RWPE2 (cell line): Measurements from ENCODE around the gene SULT2B1.

ENCODE experiments used
- ATAC-seq: fragments of 200-7000 bp; cut with Tn5 transposase; 3 replicates; pipeline ENCODE4 v1.9.1; 2021; ENCODE audit warnings: low read depth
- DNase-seq: peaks from one replicate; pipeline ENCODE4 v3.0.0-alpha.2; 2020; ENCODE audit warnings: low spot score
- H3K27ac ChIP-seq: fragments of 450-650 bp; 2 replicates; pipeline ENCODE4 v1.5.1; 2017; ENCODE audit warnings: mild to moderate bottlenecking; ENCODE audit not compliant: poor library complexity, severe bottlenecking
- H3K27me3 ChIP-seq: fragments of 250-450 bp; sonication (Bioruptor Pico); 2 replicates; pipeline ENCODE4 v1.5.1; 2021; ENCODE audit warnings: mild to moderate bottlenecking, moderate library complexity; ENCODE audit not compliant: insufficient read depth, poor library complexity, severe bottlenecking
- H3K36me3 ChIP-seq: fragments of 250-450 bp; sonication (Bioruptor Pico); 2 replicates; pipeline ENCODE4 v1.5.1; 2020; ENCODE audit warnings: low read depth, mild to moderate bottlenecking, moderate library complexity
- H3K4me1 ChIP-seq: fragments of 250-450 bp; sonication (Bioruptor Pico); 2 replicates; pipeline ENCODE4 v1.5.1; 2021; ENCODE audit warnings: mild to moderate bottlenecking, moderate library complexity; ENCODE audit not compliant: insufficient read depth, poor library complexity, severe bottlenecking
- H3K4me3 ChIP-seq: fragments of 250-450 bp; sonication (Bioruptor Pico); 2 replicates; pipeline ENCODE4 v1.5.1; 2021; ENCODE audit warnings: mild to moderate bottlenecking, moderate library complexity; ENCODE audit not compliant: severe bottlenecking
- H3K9me3 ChIP-seq: fragments of 250-450 bp; sonication (Bioruptor Pico); 2 replicates; pipeline ENCODE4 v1.5.1; 2021; ENCODE audit warnings: mild to moderate bottlenecking, moderate library complexity; ENCODE audit not compliant: severe bottlenecking
- CTCF ChIP-seq: fragments of 450-650 bp; IDR thresholded peaks from one replicate; pipeline ENCODE4 v1.5.1; 2017; ENCODE audit warnings: mild to moderate bottlenecking, moderate library complexity; ENCODE audit not compliant: poor library complexity, severe bottlenecking

Gene SULT2B1

GRCh38 chr19:48549380-48549779 is 2.6 kb upstream of the SULT2B1 start:
- TF ChIP-seq CTCF, result no peak
- H3K27me3 ChIP-seq, result no peaks in the 10 kb centered on the region
- no peak overlapping the region for H3K4me3 ChIP-seq

GRCh38 chr19:48552406-48553322 is 692 bp downstream of the SULT2B1 start:
- no peaks in the 10 kb centered on the region for H3K9me3 ChIP-seq
- no peaks in the 10 kb centered on the region for H3K36me3 ChIP-seq
- H3K27me3 ChIP-seq, result no peaks in the 10 kb centered on the region
- H3K4me3 ChIP-seq, result no peak overlapping the region
- TF ChIP-seq CTCF, result no peak
- DNase-seq (no peak), ATAC-seq (no peak)
- H3K4me1 ChIP-seq, result peaks cover 17% of the 10 kb centered on the region
- H3K27ac ChIP-seq, result peak overlapping the region; percentile 60

More at GRCh38 chr19:48549380-48549779, 2.6 kb upstream of the SULT2B1 start:
- ATAC-seq, result no peak
- Histone ChIP-seq H3K36me3 (no peaks in the 10 kb centered on the region), H3K27ac (no peak overlapping the region), H3K4me1 (peaks cover 10% of the 10 kb centered on the region), H3K9me3 (no peaks in the 10 kb centered on the region)
- DNase-seq, result no peak

- no peak for TF ChIP-seq CTCF
- H3K4me3 ChIP-seq, result no peak overlapping the region
Measured at GRCh38 chr19:48553676-48554384, 1.9 kb downstream of the SULT2B1 start.

GRCh38 chr19:48554385-48555091 is 2.6 kb downstream of the SULT2B1 start:
- Histone ChIP-seq H3K9me3 (no peaks in the 10 kb centered on the region), H3K27ac (peak overlapping the region; percentile 60), H3K4me1 (peaks cover 17% of the 10 kb centered on the region), H3K36me3 (no peaks in the 10 kb centered on the region), H3K4me3 (no peak overlapping the region), H3K27me3 (no peaks in the 10 kb centered on the region)
- DNase-seq, result peak; percentile 73
- TF ChIP-seq CTCF, result no peak
- ATAC-seq, result peak; percentile 54

More at GRCh38 chr19:48553676-48554384, 1.9 kb downstream of the SULT2B1 start:
- peaks cover 17% of the 10 kb centered on the region for H3K4me1 ChIP-seq
- ATAC-seq (peak; percentile 62), DNase-seq (peak; percentile 82)
- no peaks in the 10 kb centered on the region for H3K27me3 ChIP-seq
- H3K27ac ChIP-seq, result peak overlapping the region; percentile 60
- no peaks in the 10 kb centered on the region for H3K9me3 ChIP-seq
- H3K36me3 ChIP-seq, result no peaks in the 10 kb centered on the region
